ENCODE results near the gene FBXL4.

DNA sequence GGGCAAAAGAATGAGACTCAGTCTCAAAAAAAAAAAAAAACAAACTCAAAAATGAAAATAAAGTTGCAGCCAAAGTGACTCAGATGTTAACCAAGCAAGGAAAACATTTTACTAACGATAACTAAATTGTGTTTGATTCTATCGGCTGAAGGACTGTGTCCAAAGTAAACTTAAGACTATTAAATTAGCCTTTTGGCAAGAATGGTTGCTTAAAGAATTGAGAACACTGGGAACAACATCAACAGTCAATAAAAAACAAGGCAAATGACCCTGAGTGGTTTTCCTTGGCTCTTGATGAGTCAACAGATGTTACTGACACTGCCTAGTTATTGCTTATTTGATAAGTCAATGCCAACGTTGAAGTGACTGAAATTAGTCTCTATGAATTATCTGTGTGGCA is 76.7 kb downstream of the FBXL4 start:
- TF ChIP-seq, protein P1, sequence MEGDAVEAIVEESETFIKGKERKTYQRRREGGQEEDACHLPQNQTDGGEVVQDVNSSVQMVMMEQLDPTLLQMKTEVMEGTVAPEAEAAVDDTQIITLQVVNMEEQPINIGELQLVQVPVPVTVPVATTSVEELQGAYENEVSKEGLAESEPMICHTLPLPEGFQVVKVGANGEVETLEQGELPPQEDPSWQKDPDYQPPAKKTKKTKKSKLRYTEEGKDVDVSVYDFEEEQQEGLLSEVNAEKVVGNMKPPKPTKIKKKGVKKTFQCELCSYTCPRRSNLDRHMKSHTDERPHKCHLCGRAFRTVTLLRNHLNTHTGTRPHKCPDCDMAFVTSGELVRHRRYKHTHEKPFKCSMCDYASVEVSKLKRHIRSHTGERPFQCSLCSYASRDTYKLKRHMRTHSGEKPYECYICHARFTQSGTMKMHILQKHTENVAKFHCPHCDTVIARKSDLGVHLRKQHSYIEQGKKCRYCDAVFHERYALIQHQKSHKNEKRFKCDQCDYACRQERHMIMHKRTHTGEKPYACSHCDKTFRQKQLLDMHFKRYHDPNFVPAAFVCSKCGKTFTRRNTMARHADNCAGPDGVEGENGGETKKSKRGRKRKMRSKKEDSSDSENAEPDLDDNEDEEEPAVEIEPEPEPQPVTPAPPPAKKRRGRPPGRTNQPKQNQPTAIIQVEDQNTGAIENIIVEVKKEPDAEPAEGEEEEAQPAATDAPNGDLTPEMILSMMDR (conservative IDR thresholded peaks at IDR 0.05 in 1 of 2, IDR thresholded peaks at IDR 0.05 in 1 of 2; ENCODE audit: low read depth in 1 of 2, low read length in 2 of 2), result no peak
- TF ChIP-seq EZH2 (IDR thresholded peaks at IDR 0.05; ENCODE audit: low read length, missing control alignments), result no peak
